Testis (tissue), 3 donors: Measurements from ENCODE around the gene DENND6B. TPM values are rescaled to one million over a fixed set of nuclear protein-coding genes. Genes with fewer than 3 reads are reported as not detected.

Experiments
- DNase-seq: peaks from one replicate; pipeline ENCODE4 v3.0.0-alpha.2; 2019
- H3K27ac ChIP-seq, 2 donors: fragments of 200-600 bp; sonication (generic); one replicate each; pipeline ENCODE4 v1.5.1; 2019
- H3K27me3 ChIP-seq: fragments of 200-600 bp; sonication (generic); one replicate; pipeline ENCODE4 v1.5.1; 2019
- H3K36me3 ChIP-seq: fragments of 200-600 bp; sonication (generic); one replicate; pipeline ENCODE4 v1.5.1; 2017; ENCODE audit warnings: low read depth; ENCODE audit errors: missing control alignments
- H3K4me1 ChIP-seq: fragments of 200-600 bp; sonication (generic); one replicate; pipeline ENCODE4 v1.5.1; 2019
- H3K4me3 ChIP-seq, 2 donors: fragments of 200-600 bp; sonication (generic); one replicate each; pipeline ENCODE4 v1.5.1; 2017 to 2019
- H3K9me3 ChIP-seq: fragments of 200-600 bp; sonication (generic); one replicate; pipeline ENCODE4 v1.5.1; 2017
- CTCF ChIP-seq, 3 experiments: fragments of 450-650 bp in 2 of 3; fragments of 200-600 bp in 1 of 3; sonication (generic) in 1 of 3; IDR thresholded peaks; one replicate each; pipeline ENCODE4 v1.5.1; 2016 to 2019; ENCODE audit warnings: antibody characterized with exemption in 3 of 3, mild to moderate bottlenecking in 2 of 3, moderate library complexity in 1 of 3
- POLR2A ChIP-seq: fragments of 450-650 bp; IDR thresholded peaks from one replicate; pipeline ENCODE4 v1.6.1; 2017; ENCODE audit warnings: antibody characterized with exemption, mild to moderate bottlenecking, moderate library complexity
- WGBS, 2 donors: methylation state at CpG; one replicate each; pipeline ENCODE4 v1.1.5; 2018; 5-methylcytosine and 5-hydroxymethylcytosine counted together
- intact Hi-C: fragments of 100-400 bp; cut with DNase I; formaldehyde crosslinking; loops from one replicate; pipeline ENCODE4 v1.15.1; 2023; ENCODE audit warnings: low total_unique reads
- polyA plus RNA-seq: library from polyadenylated mRNA; stranded (reverse); fragments of 350-450 nt; fragmentation: Illumina TruSeq; extraction: RNeasy Lipid Tissue Mini Kit (QIAGEN cat#74804); gene quantifications from one replicate; pipeline ENCODE4 v1.2.3, GENCODE V29; 2014; ENCODE audit warnings: low read depth, low replicate concordance; ENCODE audit not compliant: insufficient read depth
- total RNA-seq, 2 donors: library from RNA; depleted of rRNA; stranded (reverse); fragments of >200 nt; gene quantifications; one replicate each; pipeline ENCODE4 v1.2.3, GENCODE V29; 2016

The DENND6B gene
- total and polyA plus RNA-seq, 3 donors from 2014 or later: 17.1 to 22.0 (median 18.0) TPM

GRCh38 chr22:50281957-50282356 is 44.9 kb downstream of the DENND6B start:
- H3K36me3 ChIP-seq: no peaks in the 10 kb centered on the region
- H3K4me3 ChIP-seq: no peak overlapping the region
- H3K27me3 ChIP-seq: no peaks in the 10 kb centered on the region
- intact Hi-C loops: no loop called here
- DNase-seq: no peak
- H3K9me3 ChIP-seq: no peaks in the 10 kb centered on the region
- H3K4me1 ChIP-seq: no peaks in the 10 kb centered on the region
- 80 to 94% methylated on average over 8 to 20 of the region's 25 CpGs for WGBS, 2 donors
- H3K27ac ChIP-seq: no peak overlapping the region
- no peak for TF ChIP-seq POLR2A
- no peak for TF ChIP-seq CTCF (IDR thresholded peaks at IDR 0.05)

GRCh38 chr22:50281384-50281760 is 45.4 kb downstream of the DENND6B start:
- Histone ChIP-seq H3K4me1 (no peaks in the 10 kb centered on the region), H3K4me3 (no peak overlapping the region), H3K9me3 (no peaks in the 10 kb centered on the region), H3K36me3 (no peaks in the 10 kb centered on the region), H3K27ac (no peak overlapping the region), H3K27me3 (no peaks in the 10 kb centered on the region)
- no peak for DNase-seq
- no peak for TF ChIP-seq POLR2A
- TF ChIP-seq CTCF (IDR thresholded peaks at IDR 0.05): no peak
- 94% methylated on average over 36 of the region's 36 CpGs; no CpG with 5 or more reads in 1 of the 2 donors for WGBS, 2 donors
- intact Hi-C loops: no loop called here

- Histone ChIP-seq H3K4me3 (no peak overlapping the region), H3K27ac (no peak overlapping the region), H3K36me3 (no peaks in the 10 kb centered on the region), H3K4me1 (no peaks in the 10 kb centered on the region), H3K27me3 (no peaks in the 10 kb centered on the region), H3K9me3 (no peaks in the 10 kb centered on the region)
- intact Hi-C loops: no loop called here
- TF ChIP-seq CTCF (IDR thresholded peaks at IDR 0.05) (no peak), POLR2A (no peak)
- no peak for DNase-seq
- WGBS, 2 donors: 94 to 96% methylated on average over 40 to 47 of the region's 47 CpGs
Observed at GRCh38 chr22:50280708-50281383, 46.0 kb downstream of the DENND6B start.

GRCh38 chr22:50280022-50280707 is 46.6 kb downstream of the DENND6B start:
- H3K27ac ChIP-seq: no peak overlapping the region
- no peaks in the 10 kb centered on the region for H3K27me3 ChIP-seq
- no peak overlapping the region for H3K4me3 ChIP-seq
- no peaks in the 10 kb centered on the region for H3K9me3 ChIP-seq
- WGBS, 2 donors: 90 to 97% methylated on average over 11 to 38 of the region's 38 CpGs
- H3K4me1 ChIP-seq: no peaks in the 10 kb centered on the region
- DNase-seq: no peak
- no peak for TF ChIP-seq CTCF (IDR thresholded peaks at IDR 0.05)
- no peak for TF ChIP-seq POLR2A
- no peaks in the 10 kb centered on the region for H3K36me3 ChIP-seq
- intact Hi-C loops: no loop called here
